GM23338 (cell line): Measurements from ENCODE around the gene GJE1.

Experiments used
- CREB1 ChIP-seq: fragments of 250-450 bp; sonication (Bioruptor Pico); IDR thresholded peaks from 2 replicates; pipeline ENCODE4 v1.5.0; 2020; ENCODE audit warnings: low read depth, mild to moderate bottlenecking, moderate library complexity
- CTCF ChIP-seq, 2 experiments: fragments of 200-600 bp in 1 of 2; sonication (generic) in 1 of 2; conservative IDR thresholded peaks; 2 replicates each; pipeline versions ENCODE4 v1.5.1 to v1.6.1; 2016 to 2017; ENCODE audit warnings: antibody characterized with exemption in 2 of 2, low read depth in 2 of 2, mild to moderate bottlenecking in 2 of 2, moderate library complexity in 1 of 2
- EZH2 ChIP-seq: fragments of 200-600 bp; sonication (generic); IDR thresholded peaks from one replicate; pipeline ENCODE4 v1.8.0; 2017; ENCODE audit warnings: antibody characterized with exemption, mild to moderate bottlenecking, low read depth; ENCODE audit not compliant: unreplicated experiment
- EZH2phosphoT487 ChIP-seq: fragments of 200-600 bp; sonication (generic); IDR thresholded peaks from one replicate; pipeline ENCODE4 v1.8.1; 2018; ENCODE audit warnings: antibody characterized with exemption; ENCODE audit not compliant: unreplicated experiment
- JUNB ChIP-seq: IDR thresholded peaks from one replicate; pipeline ENCODE4 v1.6.1; 2016; ENCODE audit warnings: antibody characterized with exemption; ENCODE audit not compliant: unreplicated experiment
- POLR2AphosphoS5 ChIP-seq: IDR thresholded peaks from 2 replicates; pipeline ENCODE4 v1.6.1; 2016; ENCODE audit warnings: antibody characterized with exemption, low read depth
- REST ChIP-seq: IDR thresholded peaks from one replicate; pipeline ENCODE4 v1.6.1; 2018; ENCODE audit warnings: antibody characterized with exemption; ENCODE audit not compliant: unreplicated experiment
- STAT1 ChIP-seq: IDR thresholded peaks from one replicate; pipeline ENCODE4 v1.6.1; 2016; ENCODE audit warnings: antibody characterized with exemption; ENCODE audit not compliant: unreplicated experiment
- TF ChIP-seq, protein P1 (sequence below): IDR thresholded peaks from 2 replicates; pipeline ENCODE4 v1.6.1; 2016; ENCODE audit warnings: antibody characterized with exemption

DNA sequence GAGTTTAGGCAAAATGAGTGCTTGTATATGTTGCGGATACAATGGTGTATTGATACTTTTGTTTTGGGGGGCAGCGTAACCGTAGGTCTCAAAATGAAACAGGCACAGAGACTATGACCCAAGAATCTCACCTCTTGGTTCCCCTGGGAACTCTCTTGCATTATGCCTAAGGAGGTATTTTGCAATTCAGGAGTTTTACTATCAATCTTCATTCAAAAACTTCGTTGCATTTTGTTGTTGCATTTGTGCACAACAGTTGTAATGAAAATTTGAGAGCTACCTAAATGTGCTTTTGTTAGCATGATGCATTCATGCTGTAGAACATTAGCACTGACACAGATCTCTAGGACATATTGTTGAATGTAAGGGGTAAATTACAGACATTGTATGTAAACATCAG is 32.5 kb downstream of the GJE1 start:
- TF ChIP-seq CTCF (conservative IDR thresholded peaks at IDR 0.05; ENCODE audit: low read depth in 2 of 2), result no peak
- TF ChIP-seq POLR2AphosphoS5, result no peak
- no peak for TF ChIP-seq REST
- TF ChIP-seq EZH2, result no peak
- TF ChIP-seq CREB1, result no peak
- no peak for TF ChIP-seq EZH2phosphoT487
- TF ChIP-seq JUNB, result no peak
- TF ChIP-seq STAT1, result no peak
- TF ChIP-seq, protein P1, sequence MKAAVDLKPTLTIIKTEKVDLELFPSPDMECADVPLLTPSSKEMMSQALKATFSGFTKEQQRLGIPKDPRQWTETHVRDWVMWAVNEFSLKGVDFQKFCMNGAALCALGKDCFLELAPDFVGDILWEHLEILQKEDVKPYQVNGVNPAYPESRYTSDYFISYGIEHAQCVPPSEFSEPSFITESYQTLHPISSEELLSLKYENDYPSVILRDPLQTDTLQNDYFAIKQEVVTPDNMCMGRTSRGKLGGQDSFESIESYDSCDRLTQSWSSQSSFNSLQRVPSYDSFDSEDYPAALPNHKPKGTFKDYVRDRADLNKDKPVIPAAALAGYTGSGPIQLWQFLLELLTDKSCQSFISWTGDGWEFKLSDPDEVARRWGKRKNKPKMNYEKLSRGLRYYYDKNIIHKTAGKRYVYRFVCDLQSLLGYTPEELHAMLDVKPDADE, result no peak
